Bronchial epithelial cell (primary cell): ENCODE measurements around the gene ABCE1. TPM values are rescaled to one million over a fixed set of nuclear protein-coding genes. Genes with fewer than 3 reads are reported as not detected.
A peak's percentile ranks its signal among the peaks of the same experiment; 100 is the strongest.

Experiments
- DNase-seq: peaks from one replicate; pipeline ENCODE4 v3.0.0-alpha.2; 2010; ENCODE audit warnings: low read depth
- FAIRE-seq: peaks from 2 replicates; lab custom pipeline; 2011; peaks lifted over from hg19 to GRCh38; lab: Jason Lieb, UNC
- H3K27me3 ChIP-seq: 2 replicates; pipeline ENCODE4 v1.5.1; 2011; ENCODE audit warnings: low read length; ENCODE audit not compliant: control insufficient read depth, insufficient read depth
- H3K36me3 ChIP-seq: 2 replicates; pipeline ENCODE4 v1.5.1; 2011; ENCODE audit warnings: low read length; ENCODE audit not compliant: control insufficient read depth, insufficient read depth
- H3K4me3 ChIP-seq: 2 replicates; pipeline ENCODE4 v1.5.1; 2011; ENCODE audit warnings: mild to moderate bottlenecking, low read depth, low read length, control low read depth
- total RNA-seq: library from RNA; depleted of rRNA; stranded (reverse); fragments of >200 nt; gene quantifications from 2 replicates; pipeline ENCODE4 v1.2.1, GENCODE V29; 2014
- TF ChIP-seq, protein P1 (sequence below): IDR thresholded peaks from 2 replicates; pipeline ENCODE4 v1.5.1; 2011; ENCODE audit warnings: mild to moderate bottlenecking, moderate library complexity, low read length, control low read depth, inconsistent platforms; ENCODE audit not compliant: insufficient read depth, severe bottlenecking

ABCE1 gene
- total RNA-seq, 1 donor from 2014 or later, result 186 TPM

DNA sequence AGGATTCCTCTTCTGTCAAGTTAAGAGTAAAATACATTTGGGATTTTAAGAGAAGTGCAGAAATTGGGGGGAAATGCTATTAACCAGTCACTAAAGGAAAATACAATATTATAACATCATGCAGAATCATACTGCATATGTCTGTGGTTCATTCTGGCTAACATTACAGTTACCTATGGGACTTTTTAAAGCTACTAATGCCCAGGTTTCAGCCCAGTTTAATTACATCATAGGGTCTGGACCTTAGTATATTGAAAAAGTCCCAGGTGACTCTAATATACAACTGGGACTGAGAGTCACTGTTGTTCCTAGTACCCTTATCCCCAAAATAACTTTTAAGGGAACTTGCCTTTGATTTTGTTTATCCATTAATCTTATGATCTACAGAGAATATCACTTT, 10.0 kb downstream of the ABCE1 start:
- peaks cover 3% of the 10 kb centered on the region for H3K36me3 ChIP-seq
- H3K27me3 ChIP-seq, result no peaks in the 10 kb centered on the region
- no peak for DNase-seq
- no peak for FAIRE-seq
- TF ChIP-seq, protein P1, sequence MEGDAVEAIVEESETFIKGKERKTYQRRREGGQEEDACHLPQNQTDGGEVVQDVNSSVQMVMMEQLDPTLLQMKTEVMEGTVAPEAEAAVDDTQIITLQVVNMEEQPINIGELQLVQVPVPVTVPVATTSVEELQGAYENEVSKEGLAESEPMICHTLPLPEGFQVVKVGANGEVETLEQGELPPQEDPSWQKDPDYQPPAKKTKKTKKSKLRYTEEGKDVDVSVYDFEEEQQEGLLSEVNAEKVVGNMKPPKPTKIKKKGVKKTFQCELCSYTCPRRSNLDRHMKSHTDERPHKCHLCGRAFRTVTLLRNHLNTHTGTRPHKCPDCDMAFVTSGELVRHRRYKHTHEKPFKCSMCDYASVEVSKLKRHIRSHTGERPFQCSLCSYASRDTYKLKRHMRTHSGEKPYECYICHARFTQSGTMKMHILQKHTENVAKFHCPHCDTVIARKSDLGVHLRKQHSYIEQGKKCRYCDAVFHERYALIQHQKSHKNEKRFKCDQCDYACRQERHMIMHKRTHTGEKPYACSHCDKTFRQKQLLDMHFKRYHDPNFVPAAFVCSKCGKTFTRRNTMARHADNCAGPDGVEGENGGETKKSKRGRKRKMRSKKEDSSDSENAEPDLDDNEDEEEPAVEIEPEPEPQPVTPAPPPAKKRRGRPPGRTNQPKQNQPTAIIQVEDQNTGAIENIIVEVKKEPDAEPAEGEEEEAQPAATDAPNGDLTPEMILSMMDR, result no peak
- H3K4me3 ChIP-seq, result no peak overlapping the region

DNA sequence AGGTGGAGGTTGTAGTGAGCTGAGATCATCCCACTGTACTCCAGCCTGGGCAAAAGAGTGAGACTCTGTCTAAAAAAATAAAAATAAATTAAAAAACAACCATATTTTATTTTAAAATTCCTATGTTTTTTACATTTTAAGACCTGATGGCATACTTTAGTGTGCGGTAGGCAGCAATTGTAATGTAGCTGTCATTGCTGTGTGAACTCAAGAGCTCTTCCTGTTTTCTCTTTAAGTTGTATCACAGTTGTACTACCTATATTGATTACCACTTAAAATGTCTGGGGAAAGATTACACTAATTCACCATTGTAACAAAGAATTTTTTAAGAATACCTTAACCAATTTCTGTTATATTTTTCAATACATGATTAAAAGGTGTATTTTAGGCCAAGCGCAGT, 27.3 kb downstream of the ABCE1 start:
- TF ChIP-seq, protein P1, result no peak
- Histone ChIP-seq H3K4me3 (no peak overlapping the region), H3K36me3 (peaks cover 8% of the 10 kb centered on the region), H3K27me3 (no peaks in the 10 kb centered on the region)
- DNase-seq (no peak), FAIRE-seq (no peak)

DNA sequence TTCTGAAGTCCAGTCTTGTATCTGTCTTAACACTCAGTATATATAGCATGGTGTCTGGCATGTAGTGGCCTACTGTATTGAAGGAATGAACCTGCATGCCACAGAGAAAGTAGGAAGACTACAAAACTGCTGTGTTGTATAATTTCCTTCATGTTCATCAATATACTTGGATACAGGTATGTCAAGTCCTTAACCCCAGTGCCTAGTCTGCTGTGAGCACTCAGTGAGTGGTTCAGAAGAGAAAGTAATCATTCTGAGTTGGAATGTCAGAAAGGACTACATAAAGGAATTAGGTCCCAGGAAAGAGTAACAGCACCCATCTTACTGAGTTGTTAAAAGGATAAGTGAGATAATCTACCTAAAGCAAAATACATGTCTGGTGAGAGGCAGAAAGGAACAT, 32.0 kb downstream of the ABCE1 start:
- Histone ChIP-seq H3K4me3 (no peak overlapping the region), H3K36me3 (peaks cover 2% of the 10 kb centered on the region), H3K27me3 (no peaks in the 10 kb centered on the region)
- no peak for FAIRE-seq
- TF ChIP-seq, protein P1, result no peak
- DNase-seq, result no peak

DNA sequence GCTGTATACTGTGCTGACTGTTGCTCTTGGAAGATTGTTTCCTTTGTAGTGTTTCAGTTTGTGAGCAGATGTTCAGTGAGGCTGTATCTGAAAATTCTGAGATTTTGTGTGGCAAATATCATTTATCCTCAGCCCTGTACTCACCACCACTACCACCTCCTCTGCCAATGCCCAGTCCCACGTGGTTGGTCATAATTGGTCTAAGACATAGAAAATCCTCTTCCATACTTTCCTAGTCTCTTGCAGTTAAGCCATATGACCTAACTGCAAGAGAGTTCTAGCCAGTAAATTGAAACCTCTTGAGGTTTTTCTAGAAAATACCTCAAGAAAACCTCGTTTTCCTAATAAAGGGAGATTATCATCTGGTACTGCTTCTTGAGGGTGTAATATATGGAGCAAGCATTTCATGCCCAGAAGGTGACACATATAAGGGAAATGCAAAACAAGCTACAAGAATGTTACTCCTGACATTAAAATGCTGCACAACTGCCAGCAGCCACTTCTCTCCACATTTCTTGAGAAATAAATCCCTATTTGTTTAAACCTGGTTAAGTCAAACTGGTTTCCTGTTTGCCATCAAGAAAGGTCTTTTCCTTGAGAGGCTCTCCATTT, 32.8 kb downstream of the ABCE1 start:
- no peaks in the 10 kb centered on the region for H3K27me3 ChIP-seq
- no peak overlapping the region for H3K4me3 ChIP-seq
- DNase-seq, result peak; percentile 44
- H3K36me3 ChIP-seq, result peaks cover 2% of the 10 kb centered on the region
- TF ChIP-seq, protein P1, result no peak
- FAIRE-seq, result no peak

DNA sequence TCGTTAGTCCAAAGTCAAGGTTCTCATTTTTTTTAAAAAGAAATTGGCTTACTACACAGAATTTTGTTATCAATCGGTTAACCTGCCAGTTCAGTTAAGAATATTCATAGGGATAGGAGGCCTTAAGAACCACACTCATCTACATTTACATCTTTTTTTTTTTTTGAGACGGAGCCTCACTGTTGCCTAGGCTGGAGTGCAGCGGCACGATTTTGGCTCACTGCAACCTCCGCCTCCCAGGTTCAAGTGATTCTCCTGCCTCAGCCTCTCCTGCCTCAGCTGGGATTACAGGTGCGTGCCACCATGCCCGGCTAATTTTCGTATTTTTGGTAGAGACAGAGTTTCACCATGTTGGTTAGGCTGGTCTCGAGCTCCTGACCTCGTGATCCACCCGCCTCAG, 33.7 kb downstream of the ABCE1 start:
- H3K27me3 ChIP-seq, result no peaks in the 10 kb centered on the region
- TF ChIP-seq, protein P1, result no peak
- DNase-seq, result no peak
- no peak for FAIRE-seq
- H3K4me3 ChIP-seq, result no peak overlapping the region
- no peaks in the 10 kb centered on the region for H3K36me3 ChIP-seq
